Fibroblast of villous mesenchyme (primary cell): ENCODE data around the gene CHODL. TPM values are rescaled to one million over a fixed set of nuclear protein-coding genes. Genes with fewer than 3 reads are reported as not detected.

Experiments used
- DNase-seq: peaks from one replicate; pipeline ENCODE4 v3.0.0-alpha.2; 2010; ENCODE audit warnings: low read depth
- H3K4me3 ChIP-seq: 2 replicates; pipeline ENCODE4 v1.5.1; 2011; ENCODE audit warnings: low read depth, mild to moderate bottlenecking, low read length
- CTCF ChIP-seq: IDR thresholded peaks from 2 replicates; pipeline ENCODE4 v1.5.1; 2012; ENCODE audit warnings: low read depth, mild to moderate bottlenecking, low read length; ENCODE audit not compliant: insufficient read depth
- total RNA-seq: library from RNA; depleted of rRNA; stranded (reverse); fragments of >200 nt; gene quantifications from 2 replicates; pipeline ENCODE4 v1.2.3, GENCODE V29; 2012

Gene CHODL
- total RNA-seq, 1 donor: under 0.01 TPM

DNA sequence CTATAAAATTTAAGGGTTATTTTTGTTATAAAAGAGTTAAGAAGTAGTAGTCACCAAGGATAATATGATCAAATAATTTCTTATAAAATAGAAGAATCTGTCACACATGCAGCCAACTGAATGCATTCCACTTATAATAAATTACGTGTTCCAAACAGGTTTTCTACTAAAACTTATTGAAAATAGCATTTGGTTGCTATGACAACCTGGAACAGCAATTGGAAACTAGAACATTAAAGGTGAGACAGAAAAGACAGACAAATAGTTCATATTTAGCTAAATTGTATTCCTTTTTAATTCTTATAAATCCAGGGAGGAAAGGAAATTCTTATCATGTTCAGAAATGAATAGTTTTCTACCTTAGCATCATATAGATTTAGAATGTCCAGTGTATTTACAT is 9.1 kb upstream of the CHODL start:
- H3K4me3 ChIP-seq: no peak overlapping the region
- TF ChIP-seq CTCF: no peak
- no peak for DNase-seq

DNA sequence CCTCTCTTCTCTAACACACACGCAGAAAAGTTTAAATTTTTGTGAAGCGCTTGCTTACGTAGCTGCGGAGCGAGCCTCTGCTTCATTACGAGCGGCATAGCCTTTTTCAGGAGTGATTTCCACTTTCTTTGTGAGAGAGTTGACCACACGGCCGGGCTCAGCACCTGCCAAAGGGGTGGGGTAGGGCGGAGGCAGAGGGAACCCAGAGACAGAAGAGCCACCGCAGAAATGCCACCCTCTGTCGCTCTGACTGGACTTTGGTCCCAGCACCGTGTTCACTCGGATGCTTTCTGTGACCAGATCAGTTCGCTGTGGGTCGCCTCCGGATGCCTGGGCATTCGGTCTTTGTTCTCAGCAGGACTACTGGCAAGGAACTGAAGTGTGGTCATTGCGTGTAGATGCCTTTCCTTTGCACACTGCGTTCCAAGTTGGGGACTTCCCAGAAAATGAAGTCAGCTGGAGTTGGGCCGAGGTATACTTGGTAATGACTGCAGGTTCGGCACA is 883 bp downstream of the CHODL start:
- DNase-seq: no peak
- no peak overlapping the region for H3K4me3 ChIP-seq
- no peak for TF ChIP-seq CTCF

GRCh38 chr21:18248171-18248570 is 3.5 kb downstream of the CHODL start:
- no peak for DNase-seq
- TF ChIP-seq CTCF: no peak
- no peak overlapping the region for H3K4me3 ChIP-seq

DNA sequence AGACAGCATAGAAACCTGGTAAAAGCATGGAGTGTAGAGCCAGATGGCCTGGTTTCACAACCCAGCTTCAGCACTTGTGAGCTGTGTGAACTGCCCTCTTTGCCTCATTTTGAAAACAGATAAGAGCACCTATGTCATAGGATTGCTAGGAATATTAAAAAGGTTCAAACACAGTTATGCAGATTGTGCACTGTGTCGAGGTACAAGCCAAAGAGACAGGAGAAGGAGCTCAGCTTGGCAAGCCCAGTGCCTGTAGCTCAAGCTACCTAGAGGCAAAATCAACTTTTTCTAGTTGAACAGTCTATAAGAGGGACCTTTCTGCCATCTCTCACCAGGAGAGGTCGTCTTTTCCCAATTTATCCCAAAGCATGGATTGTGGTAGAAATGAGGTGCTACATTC is 5.0 kb downstream of the CHODL start:
- no peak for TF ChIP-seq CTCF
- DNase-seq: no peak
- no peak overlapping the region for H3K4me3 ChIP-seq

GRCh38 chr21:18251065-18251464 is 6.4 kb downstream of the CHODL start:
- DNase-seq: no peak
- no peak for TF ChIP-seq CTCF
- no peak overlapping the region for H3K4me3 ChIP-seq

GRCh38 chr21:18252256-18252655 is 7.6 kb downstream of the CHODL start:
- DNase-seq: no peak
- TF ChIP-seq CTCF: no peak
- no peak overlapping the region for H3K4me3 ChIP-seq

DNA sequence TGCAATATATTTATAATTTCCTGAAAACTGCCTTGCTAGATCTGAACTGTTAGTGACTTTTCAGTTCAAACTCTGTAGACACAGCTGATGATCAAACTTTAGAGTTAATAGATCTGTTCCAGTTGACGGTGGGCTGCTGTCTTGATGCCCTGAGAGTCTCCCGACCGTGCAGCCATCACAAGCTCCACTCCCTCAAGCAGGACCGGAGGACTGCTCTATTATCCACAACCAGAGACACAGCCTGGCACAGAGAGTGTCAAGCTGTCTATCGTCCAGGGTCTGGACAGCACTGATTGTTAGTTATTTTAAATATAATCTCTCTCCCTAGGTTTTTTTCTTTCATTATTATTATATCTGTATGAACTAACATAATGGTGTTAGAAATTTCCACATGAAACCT is 8.0 kb downstream of the CHODL start:
- no peak for DNase-seq
- TF ChIP-seq CTCF: no peak
- no peak overlapping the region for H3K4me3 ChIP-seq
